A673 (cell line): Measurements from ENCODE around the gene ORC4.

ENCODE experiments used
- EZH2 ChIP-seq: fragments of 200-600 bp; sonication (generic); IDR thresholded peaks from 2 replicates; pipeline ENCODE4 v1.6.1; 2017; ENCODE audit warnings: borderline replicate concordance, low read depth, mild to moderate bottlenecking, mixed read lengths, antibody characterized with exemption, low read length; ENCODE audit not compliant: poor library complexity, severe bottlenecking
- TF ChIP-seq, protein P1 (sequence below): fragments of 300-800, 200-600 bp; sonication (generic); conservative IDR thresholded peaks from 2 replicates; pipeline ENCODE4 v1.5.1; 2017; ENCODE audit warnings: low read depth, mild to moderate bottlenecking, antibody characterized with exemption, low read length, moderate library complexity, mixed read lengths

DNA sequence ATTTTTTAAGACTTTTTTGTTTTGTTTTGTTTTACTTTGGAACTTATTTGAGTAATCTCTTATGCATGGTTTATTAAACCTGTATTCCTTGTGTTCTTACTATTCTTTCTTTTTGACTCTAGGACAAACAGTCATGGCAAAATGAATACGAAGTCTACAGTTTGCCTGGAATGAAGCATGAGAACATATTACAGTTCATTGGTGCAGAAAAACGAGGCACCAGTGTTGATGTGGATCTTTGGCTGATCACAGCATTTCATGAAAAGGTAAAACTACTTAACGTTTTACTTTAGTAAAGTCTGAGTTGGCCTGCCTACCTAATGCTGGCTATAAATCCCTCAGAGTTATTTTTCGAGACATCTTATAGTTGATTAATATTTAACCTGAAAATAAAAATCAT lies 103.4 kb downstream of the ORC4 start:
- no peak for TF ChIP-seq EZH2
- TF ChIP-seq, protein P1, sequence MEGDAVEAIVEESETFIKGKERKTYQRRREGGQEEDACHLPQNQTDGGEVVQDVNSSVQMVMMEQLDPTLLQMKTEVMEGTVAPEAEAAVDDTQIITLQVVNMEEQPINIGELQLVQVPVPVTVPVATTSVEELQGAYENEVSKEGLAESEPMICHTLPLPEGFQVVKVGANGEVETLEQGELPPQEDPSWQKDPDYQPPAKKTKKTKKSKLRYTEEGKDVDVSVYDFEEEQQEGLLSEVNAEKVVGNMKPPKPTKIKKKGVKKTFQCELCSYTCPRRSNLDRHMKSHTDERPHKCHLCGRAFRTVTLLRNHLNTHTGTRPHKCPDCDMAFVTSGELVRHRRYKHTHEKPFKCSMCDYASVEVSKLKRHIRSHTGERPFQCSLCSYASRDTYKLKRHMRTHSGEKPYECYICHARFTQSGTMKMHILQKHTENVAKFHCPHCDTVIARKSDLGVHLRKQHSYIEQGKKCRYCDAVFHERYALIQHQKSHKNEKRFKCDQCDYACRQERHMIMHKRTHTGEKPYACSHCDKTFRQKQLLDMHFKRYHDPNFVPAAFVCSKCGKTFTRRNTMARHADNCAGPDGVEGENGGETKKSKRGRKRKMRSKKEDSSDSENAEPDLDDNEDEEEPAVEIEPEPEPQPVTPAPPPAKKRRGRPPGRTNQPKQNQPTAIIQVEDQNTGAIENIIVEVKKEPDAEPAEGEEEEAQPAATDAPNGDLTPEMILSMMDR = no peak
